Amniotic epithelial cell (primary cell): Measurements from ENCODE around the gene PLK3.
"Not testable (repeated sequence)": the region's sequence is repeated elsewhere in the genome, so short reads cannot be mapped to it uniquely, and the experiment has no call there.

ENCODE experiments used
- DNase-seq: peaks from one replicate; pipeline ENCODE4 v3.0.0-alpha.2; 2010; ENCODE audit warnings: low read depth

Gene PLK3

DNA sequence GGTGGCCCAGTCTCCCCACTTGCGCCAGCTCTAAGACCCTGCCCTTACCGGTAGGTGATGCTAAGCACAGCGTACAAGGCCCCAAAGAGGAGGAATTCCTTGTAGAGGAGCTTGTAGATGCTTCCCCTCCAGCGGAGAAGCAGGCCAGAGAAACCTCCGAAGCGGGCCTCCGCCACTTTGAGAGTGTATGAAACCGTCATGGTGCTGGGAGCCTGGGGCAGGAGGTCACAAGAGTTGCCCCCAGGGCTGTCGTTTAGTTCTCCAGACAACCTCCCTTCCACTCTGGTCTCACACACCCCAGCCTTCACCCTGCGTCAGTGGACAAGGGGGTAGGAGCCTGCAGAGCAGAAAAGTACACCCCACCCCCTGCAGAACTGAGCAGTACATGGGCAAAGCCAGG is 12.7 kb upstream of the PLK3 start:
- no peak for DNase-seq

DNA sequence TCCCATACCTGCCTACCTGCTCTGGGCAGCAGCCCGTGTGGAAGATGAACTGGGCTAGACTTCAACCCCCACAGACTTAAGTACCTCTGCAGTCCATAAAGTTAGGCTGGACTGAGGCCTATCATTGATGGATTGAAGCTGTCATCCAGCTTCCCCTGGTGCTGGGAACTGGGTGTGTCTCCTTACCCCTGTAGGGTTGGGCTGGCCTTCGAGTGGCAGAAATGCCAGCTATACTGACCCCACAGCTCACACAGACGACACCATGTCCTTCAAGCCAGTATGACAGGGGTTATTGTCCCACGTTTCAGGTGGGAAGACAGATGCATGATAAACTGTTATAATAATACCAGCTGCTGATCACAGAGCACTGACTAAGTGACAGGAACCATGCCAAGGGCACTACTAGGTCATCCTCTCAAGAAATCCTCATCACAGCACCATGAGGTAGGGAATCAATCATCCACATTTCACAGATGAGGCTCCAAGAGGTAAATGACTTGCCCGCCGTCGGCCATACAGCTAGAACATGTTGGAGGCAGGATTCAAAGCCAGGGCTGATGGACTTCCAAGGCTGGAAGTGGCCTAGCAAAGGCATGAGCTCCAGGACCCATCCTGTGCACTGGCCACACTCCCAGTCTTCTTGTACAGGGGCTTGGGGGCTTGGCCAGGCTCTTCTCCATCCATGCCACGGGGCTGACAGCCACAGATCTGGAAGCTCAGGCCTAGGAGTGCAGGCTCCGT is 11.9 kb upstream of the PLK3 start, which contains the start of gene BEST4:
Gene BEST4, minus strand, starts transcription at position 51 of the 741 bp plus-strand sequence. CDS start 465 bp downstream, outside the sequence.
- no peak for DNase-seq

DNA sequence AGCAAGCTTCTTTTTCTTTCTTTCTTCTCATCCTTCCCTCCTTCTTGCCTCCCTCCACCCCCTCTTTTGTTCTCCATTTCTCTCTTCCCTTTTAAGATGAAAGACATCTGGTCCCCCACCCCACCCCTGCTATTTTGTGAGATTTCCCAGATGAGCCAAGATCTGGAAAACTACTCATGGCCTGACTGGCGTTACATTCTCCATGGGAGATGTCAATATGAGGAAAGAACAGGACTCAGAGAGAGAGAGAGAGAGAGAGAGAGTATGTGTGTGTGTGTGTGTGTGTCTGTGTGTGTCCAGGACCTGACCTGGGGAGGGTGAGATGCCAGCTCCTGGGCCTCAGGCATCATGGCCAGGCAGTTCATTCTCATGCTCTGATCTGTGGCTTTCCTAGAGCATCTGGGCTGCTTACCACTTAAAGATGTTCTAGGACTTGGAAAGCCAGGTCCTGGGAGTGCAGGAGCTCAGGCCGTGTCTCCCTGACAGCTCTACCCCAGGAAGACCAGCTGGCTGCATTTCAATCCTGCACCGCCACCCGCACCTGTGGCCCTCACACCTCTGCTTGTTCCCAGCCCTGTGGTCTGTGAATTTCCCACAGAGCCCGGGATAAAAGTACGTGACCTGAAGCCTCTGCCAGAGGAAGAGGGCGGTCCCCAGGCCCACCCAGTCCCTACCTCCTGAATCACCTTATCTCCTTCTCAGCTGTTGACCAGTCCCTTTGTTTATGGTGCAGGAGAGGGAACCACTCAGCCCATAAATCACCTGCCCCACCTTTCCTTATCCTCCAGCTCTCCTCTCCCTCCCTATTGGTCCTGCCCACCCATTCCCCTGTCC is 9.0 kb upstream of the PLK3 start:
- DNase-seq, result no peak

DNA sequence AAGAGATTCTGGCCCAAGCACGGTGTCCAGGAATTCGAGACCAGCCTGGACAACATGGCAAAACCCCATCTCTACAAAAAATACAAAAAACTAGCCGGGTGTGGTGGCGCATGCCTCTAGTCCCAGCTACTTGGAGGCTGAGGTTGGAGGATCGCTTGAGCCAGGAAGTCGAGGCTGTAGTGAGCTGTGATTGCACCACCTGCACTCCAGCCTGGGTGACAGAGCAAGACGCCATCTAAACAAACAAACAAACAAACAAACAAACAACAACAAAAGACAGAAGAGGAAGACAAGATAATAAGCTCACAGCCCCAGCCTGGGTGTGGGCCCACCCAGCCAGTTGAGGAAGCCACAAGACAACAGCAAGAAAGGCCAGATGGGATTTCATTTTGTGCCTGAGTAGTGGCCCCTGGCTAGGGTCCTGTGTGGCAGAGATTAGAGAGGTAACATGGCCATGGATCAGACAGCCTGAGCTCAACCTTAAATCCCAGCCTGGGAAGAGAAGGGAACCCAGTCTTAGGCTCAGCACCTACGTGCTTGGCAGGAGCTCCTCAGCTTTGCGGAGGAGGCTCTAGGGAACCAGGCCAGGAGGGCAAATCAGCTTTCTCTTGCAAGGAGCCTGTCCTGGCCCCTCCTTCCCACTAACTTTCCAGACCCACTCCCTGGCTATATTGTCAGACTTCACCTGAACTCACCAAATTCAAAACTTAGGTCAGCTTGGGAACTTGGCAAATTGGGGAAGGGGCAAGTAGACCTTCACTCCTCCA is 7.3 kb upstream of the PLK3 start:
- peak; percentile 38 for DNase-seq

DNA sequence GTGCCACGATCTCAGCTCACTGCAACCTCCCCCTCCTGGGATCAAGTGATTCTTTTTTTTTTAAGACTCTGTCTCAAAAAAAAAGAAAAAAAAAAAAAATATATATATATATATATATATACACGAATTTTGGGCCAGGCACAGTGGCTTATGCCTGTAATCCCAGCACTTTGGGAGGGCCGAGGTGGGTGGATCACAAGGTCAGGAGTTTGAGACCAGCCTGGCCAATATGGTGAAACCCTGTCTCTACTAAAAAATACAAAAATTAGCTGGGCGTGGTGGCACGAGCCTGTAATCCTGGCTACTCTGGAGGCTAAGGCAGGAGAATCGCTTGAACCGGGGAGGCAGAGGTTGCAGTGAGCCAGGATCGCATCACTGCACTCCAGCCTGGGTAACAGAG is 2.3 kb upstream of the PLK3 start:
- DNase-seq, result not testable (repeated sequence)

DNA sequence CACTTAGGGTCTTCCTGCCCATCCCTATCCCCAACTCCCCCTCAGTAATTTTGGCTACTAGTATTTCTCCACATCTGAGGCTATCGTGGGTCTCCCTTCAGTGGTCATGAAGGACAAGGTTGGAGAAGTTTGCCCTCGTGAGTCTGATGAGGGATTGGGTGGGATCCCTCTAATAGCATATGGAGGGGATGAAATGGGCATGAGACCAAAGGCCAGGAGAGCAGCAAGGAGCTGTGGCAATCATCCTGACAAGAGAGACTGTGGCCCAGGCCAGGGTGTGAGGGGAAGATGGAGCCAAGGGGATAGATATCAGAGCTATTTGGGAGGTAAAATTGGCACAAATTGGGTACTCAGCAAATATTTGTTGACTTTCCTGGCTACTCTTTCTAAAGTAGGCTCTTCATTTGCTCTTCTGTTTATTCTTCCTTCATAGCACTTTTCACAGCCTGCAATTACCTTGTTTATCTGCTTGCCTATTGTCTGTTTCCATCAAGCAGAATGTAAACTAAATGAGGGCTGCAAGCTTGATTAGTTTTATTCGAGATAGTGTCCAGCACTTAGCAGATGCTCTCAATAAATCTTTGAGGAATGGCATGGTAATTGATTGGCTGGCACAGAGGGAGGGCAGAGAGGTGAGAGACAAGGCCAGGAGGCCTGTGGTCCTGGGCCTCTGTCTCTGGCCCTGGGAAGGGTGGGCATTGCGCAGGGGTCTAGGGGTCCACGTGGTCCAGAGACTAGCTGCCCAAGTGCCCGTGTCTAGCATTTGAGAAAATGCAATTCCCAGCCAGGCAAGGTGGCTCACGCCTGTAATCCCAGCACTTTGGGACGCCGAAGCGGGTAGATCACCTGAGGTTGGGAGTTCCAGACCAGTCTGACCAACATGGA is 1.5 kb upstream of the PLK3 start:
- DNase-seq, result no peak

DNA sequence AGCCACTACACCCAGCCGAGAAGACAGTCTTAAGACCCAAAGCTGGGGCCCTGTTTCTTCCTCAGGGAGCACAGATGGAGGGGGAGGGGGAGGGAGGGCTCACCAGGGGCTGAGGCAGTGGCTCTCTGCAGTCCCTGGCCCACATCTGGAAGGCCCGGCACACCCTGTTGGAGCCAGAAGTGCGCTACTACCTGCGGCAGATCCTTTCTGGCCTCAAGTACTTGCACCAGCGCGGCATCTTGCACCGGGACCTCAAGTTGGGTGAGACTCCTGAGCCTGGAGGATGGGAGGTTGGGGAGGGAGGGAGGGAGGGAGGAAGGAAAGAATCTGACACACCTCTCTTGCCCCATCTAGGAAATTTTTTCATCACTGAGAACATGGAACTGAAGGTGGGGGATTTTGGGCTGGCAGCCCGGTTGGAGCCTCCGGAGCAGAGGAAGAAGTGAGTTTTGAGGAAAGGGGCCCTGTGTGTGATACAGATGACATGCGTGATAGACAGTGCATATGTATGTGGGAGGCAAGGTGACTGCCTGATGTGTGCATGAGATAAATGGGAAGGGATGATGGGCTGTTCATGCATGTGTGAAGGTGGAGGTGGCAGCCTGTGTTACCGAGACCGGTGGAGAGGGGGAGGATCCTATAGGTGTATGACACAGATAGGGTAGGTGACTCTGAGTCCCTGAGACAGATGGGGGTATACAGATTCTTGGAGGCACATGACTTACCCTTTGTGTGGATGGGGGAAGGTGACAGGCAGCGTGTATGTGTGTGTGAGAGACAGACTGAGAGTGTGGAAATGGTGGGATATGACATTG is 1.5 kb downstream of the PLK3 start:
- peak; percentile 50 for DNase-seq

DNA sequence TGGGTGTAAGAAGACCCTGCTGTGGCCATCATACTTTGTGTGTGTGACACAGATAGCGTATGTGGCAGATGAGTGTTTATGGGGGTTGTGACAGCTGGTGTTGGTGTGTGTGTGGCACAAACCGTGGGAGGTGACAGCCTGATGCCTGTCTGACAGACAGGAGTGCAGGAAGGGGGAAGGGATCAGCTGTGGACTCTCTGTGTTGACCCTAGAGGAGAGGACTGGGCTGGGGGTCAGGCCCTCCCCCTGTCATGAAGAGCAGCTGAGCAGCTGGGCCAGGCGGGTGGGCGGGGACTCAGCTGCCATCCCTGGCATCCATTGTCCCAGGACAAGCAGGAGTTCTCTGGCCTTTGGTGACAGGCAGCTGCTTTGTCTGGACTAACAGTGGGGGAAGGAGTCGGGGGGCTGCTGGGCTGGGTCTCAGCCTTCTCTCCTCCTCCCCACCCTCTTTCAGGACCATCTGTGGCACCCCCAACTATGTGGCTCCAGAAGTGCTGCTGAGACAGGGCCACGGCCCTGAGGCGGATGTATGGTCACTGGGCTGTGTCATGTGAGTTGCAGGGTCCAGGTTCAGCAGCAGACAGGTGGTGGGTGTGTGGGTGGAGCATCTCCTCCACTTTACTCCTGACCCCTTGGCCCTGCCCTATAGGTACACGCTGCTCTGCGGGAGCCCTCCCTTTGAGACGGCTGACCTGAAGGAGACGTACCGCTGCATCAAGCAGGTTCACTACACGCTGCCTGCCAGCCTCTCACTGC is 2.3 kb downstream of the PLK3 start:
- DNase-seq, result no peak

DNA sequence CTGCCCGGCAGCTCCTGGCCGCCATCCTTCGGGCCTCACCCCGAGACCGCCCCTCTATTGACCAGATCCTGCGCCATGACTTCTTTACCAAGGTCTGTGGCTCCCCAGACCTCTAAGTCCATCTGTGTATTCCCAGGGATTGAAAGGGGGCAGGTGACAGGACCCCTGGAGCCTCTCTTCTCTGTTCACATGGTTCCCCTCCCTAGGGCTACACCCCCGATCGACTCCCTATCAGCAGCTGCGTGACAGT is 2.8 kb downstream of the PLK3 start:
- no peak for DNase-seq

DNA sequence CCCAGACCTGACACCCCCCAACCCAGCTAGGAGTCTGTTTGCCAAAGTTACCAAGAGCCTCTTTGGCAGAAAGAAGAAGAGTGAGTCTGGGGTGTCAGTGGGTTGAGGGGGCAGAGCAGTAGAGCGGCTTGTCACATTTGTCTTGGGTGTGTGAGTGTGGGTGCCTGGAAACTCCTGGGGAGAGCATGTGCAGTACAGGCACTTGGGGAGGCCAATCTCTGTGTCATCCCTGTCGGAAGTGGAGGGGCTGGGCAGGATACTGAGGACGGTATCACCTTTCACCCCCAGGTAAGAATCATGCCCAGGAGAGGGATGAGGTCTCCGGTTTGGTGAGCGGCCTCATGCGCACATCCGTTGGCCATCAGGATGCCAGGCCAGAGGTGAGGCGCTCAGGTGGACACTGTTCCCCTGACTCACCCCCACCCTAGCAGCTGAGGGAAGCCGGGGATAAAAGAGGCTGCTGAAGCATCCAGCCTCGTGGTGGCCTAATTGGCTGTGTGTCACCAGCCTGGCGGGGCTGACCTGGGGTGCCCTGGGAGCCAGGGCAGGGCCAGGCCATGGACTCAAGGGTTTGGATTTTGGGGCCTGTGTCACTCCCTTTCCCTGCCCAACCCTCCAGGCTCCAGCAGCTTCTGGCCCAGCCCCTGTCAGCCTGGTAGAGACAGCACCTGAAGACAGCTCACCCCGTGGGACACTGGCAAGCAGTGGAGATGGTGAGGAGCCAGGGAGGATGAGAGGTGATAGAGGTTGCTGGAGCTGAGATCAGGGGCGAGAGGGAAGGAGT is 3.3 kb downstream of the PLK3 start:
- no peak for DNase-seq

DNA sequence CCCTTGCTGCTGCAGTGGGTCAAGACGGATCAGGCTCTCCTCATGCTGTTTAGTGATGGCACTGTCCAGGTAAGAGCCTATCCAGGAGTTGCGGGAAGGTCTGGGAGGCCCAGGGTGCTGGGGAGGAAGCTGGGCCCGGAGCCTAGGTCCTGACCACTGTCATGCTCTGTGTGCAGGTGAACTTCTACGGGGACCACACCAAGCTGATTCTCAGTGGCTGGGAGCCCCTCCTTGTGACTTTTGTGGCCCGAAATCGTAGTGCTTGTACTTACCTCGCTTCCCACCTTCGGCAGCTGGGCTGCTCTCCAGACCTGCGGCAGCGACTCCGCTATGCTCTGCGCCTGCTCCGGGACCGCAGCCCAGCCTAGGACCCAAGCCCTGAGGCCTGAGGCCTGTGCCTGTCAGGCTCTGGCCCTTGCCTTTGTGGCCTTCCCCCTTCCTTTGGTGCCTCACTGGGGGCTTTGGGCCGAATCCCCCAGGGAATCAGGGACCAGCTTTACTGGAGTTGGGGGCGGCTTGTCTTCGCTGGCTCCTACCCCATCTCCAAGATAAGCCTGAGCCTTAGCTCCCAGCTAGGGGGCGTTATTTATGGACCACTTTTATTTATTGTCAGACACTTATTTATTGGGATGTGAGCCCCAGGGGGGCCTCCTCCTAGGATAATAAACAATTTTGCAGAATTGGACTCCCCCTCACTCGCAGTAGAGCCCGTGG is 5.3 kb downstream of the PLK3 start:
- no peak for DNase-seq

DNA sequence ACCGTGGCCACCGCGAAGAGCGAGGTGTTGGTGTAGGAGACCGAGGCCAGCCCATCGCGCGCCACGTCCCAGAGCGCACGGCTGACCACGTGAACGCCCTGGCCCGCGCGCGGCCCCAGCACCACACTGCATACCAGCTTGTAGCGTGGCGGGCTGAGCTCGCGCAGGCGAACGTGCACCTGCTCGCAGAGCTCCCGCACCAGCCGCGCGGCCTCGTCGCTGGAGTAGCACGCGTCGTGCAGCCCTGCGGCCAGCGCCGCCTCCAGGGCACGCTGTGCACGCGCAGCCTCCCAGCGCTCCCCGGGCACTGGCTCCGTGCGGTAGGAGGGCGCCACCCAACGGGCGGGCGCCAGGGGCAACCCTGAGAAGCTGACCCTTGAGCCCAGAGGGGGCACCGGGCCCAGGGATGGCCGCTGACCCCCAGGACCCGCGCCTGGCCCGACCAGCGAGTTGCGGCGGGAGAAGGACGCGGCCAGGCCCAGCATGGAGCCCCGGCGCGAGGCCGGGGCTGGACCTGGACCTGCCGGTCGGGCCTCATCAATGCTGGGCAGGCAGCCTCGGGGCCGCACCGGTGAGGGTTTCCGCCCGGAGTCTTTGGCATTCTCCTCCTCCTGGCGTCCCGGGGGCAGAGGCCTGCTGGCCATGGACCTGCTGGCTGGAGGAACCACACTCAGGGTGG is 6.0 kb downstream of the PLK3 start:
- no peak for DNase-seq

DNA sequence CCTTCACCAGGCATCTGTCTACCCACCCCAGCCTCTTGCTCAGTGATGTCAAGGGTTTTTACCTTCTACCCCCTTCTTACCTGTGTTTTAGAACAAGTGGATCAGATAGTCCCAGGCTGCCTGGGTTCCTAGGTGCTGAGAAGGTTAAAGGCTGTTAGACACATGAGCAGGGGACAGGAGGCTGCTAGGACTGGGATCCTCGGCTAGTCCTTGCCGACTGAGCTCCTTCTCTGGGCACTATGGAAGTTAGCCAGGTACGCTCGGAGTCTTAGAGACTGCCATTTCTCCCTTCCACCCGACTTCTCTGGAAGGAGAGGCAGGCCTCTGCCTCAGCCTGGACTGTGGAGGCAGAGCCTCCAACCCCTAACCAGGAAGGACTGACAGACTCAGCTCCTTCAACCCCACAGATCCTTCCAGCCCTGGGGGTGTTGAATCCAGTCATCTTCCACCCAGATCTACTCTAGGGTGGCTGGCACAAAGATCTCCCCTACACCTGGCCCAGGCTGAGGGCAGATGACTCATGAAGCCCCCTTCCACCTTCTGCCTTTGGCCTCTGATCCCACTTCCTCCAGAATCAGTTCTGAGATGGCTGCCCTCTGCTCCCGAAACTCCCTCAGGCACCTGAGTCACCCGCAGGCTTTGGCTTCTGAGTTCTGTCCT is 6.7 kb downstream of the PLK3 start, which contains the start of gene DYNLT4:
Gene DYNLT4, minus strand, starts transcription at position 648 of the 660 bp plus-strand sequence. CDS start 683 bp downstream, outside the sequence.
- DNase-seq, result no peak

DNA sequence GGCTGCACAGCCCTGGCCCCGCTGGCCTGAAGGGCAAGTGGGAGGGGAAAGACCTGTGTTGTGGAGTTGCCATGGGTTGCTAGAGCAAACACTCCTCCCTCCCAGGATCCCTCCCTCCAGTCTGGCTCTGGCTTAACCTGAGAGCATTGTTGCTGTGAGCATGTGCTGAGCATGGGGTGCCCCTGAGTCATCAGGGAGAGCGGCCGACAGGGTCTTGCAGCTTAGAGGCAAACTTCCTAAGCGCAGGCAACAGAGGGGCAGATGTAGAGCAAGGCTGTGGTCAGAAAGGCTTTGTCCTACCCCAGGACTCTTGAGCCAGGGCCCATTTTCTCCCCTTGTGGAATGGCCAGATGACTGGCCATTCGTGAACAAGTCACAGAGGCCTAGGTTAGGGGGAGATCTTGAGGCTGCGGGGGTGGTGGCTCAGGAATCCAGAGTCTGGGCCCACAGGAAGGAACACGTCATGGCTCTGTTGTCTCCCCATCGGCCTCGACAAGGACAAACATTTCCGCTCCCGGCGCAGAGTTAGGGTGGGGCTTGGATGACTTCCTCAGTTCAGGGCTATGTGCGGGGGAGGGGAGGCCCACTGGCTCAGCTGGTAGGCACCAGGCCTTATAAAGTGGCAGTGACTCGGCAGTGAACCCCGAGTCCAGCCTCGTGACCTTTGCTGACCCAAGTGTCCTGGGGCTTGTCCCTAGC is 7.3 kb downstream of the PLK3 start:
- peak; percentile 100 for DNase-seq

DNA sequence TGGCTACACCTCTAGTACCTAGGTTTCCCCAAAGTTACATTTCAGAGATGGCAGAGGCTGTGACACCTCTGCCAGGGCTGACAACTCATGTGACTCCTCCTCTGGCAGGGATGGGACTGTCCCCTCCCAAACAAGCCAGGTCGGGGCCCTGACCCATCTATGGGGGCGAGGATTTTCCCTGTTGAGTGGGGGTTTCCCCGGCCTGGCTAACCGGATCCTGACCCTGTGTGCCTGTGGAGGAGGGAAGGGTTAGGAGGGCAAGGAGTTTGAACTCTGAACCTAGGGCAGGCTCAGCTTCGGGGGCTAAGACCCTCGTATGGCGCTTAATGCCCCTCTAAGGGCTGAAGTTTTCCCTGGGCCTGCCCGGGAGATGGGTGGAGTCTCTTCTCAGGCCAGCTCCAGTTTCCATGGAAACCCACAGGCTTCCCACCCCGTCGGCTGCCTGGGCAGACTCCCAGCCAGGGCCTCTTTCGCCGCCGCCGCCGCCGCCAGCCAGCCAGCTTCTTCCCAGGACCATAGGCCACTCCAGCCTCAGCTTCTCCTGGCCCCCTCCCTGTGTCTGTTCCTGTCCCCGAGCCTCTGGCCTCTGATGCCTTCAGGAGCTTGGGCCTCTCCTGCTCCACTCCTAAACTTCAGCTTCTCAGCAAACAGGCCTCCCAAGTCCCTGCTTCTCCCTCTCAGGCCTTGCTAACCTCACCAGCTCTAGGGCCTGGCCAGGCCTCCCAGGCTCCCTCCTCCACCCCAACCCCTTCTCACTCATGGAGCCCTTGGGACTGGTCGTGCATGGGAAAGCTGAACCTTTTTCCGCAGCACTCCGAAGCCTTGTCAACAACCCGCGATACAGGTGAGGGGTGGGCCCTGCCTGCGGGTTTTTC is 8.1 kb downstream of the PLK3 start, which contains the start of gene BTBD19:
Gene BTBD19, plus strand, starts transcription at position 461 of the 875 bp plus-strand sequence. Its CDS starts 298 bp downstream, at position 759.
- peak; percentile 91 for DNase-seq
